Activated T-helper 17 cell treated with anti-CD3 and anti-CD28 coated beads, Interleukin-2, amount 50 U/mL, for 72 hours (primary cell): ENCODE measurements around the gene DPF3. TPM values are rescaled to one million over a fixed set of nuclear protein-coding genes. Genes with fewer than 3 reads are reported as not detected.
A peak's percentile ranks its signal among the peaks of the same experiment; 100 is the strongest.

Experiments used
- ATAC-seq: fragments of 150-1000 bp; cut with Tn5 transposase; replicated peaks from 2 replicates; pipeline ENCODE4 v1.10.0; 2021; ENCODE audit warnings: mild to moderate bottlenecking, moderate library complexity
- H3K27ac Mint-ChIP-seq: one replicate; pipeline ENCODE4 v1.8.0; 2022; ENCODE audit warnings: mixed read lengths
- H3K27me3 Mint-ChIP-seq: one replicate; pipeline ENCODE4 v1.8.0; 2022; ENCODE audit warnings: mixed read lengths
- H3K36me3 Mint-ChIP-seq: one replicate; pipeline ENCODE4 v1.8.0; 2022; ENCODE audit warnings: low read depth, mild to moderate bottlenecking, mixed read lengths
- H3K4me1 Mint-ChIP-seq: one replicate; pipeline ENCODE4 v1.8.0; 2022; ENCODE audit warnings: mixed read lengths
- H3K4me3 Mint-ChIP-seq: one replicate; pipeline ENCODE4 v1.8.0; 2022; ENCODE audit warnings: mild to moderate bottlenecking, mixed read lengths
- H3K9me3 Mint-ChIP-seq: one replicate; pipeline ENCODE4 v1.8.0; 2022; ENCODE audit warnings: mixed read lengths
- total RNA-seq, 2 donors: library from RNA; stranded (reverse); gene quantifications; one replicate each; pipeline ENCODE4 v1.2.3, GENCODE V29; 2022

Gene DPF3
- total RNA-seq, 2 donors from 2014 or later, result 0.13 to 0.30 TPM

DNA sequence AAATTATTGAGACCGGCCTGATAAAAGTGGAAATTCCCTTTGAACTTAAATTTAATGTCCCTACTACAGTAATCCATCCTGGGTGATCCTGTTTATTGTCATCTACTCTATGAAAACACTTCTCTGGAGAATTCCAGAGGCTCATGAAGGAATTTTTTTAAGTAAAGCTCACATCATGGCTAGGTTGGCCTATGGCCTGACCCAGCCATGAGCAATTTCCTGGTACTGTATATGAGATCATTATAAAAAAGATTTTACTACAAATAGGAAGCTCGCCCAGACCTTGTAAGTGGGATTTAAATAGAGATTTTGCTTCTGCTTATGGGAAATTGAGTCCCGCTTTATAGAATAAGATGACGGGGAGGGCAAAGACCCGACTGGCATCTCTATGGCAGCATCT is 215.5 kb downstream of the DPF3 start:
- Mint-ChIP-seq H3K27me3 (peaks cover 3% of the 10 kb centered on the region), H3K36me3 (no peaks in the 10 kb centered on the region), H3K9me3 (no peaks in the 10 kb centered on the region), H3K4me3 (no peak overlapping the region), H3K27ac (no peak overlapping the region), H3K4me1 (no peaks in the 10 kb centered on the region)
- ATAC-seq, result no peak

DNA sequence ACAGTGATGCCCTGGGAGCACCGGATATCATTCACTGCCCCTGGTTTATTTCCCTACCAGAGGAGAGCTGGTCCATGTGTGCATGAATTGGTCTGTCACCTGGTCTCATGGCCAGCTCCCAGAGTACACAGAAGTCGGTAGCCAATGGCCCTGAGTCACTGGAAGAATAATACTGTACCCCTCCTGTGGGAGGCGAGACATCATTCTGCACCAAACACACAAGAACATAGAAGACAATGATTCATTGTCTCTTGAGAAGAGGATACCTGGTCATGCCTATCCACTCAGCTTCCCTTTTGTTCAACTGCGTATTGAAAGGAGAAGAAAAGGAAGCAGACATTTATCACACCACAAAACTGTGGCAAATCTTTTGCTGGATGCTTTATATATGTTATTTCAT is 216.2 kb downstream of the DPF3 start:
- Mint-ChIP-seq H3K4me1 (no peaks in the 10 kb centered on the region), H3K27ac (peak overlapping the region; percentile 21), H3K9me3 (no peaks in the 10 kb centered on the region), H3K27me3 (peaks cover 3% of the 10 kb centered on the region), H3K36me3 (no peaks in the 10 kb centered on the region), H3K4me3 (no peak overlapping the region)
- no peak for ATAC-seq

DNA sequence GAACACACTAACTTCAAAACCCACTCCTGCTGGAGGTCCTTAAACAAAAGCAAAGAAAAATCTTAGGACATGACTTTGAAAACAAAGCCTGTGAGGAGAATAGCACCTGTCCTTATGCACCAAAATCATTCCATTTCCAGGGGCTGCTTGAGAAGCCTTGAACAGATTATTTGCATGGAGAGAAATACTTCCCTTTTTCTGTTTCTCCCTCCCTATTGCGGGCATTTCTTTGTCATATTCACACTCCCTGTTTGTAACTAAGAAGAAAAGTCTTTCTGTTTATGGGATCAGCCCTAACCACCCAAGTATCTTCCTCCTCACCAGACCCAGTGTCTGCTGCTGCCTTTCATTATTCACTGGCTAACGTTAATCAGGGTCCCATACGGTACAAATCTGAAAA is 218.8 kb downstream of the DPF3 start:
- Mint-ChIP-seq H3K9me3 (no peaks in the 10 kb centered on the region), H3K4me1 (no peaks in the 10 kb centered on the region), H3K27me3 (peaks cover 8% of the 10 kb centered on the region), H3K36me3 (no peaks in the 10 kb centered on the region), H3K4me3 (no peak overlapping the region), H3K27ac (no peak overlapping the region)
- no peak for ATAC-seq

DNA sequence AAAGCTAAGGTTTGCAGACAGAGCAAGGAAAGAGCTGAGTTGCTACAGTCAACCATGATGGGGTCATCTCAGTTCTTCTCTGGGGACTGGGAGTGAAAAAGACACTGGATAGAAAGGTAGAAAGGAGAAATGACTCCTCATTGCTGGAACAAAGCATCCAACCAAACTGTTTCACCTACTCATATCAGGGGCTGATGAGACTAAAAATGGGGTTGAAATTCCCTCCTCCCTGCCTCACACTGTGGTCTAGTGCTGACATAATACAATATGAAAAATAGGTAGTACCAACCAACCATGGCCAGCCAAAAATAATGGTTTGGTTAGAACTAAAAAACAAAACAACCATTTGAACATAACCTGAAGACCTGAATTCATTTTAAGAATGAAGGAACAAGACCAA is 220.7 kb downstream of the DPF3 start:
- H3K4me1 Mint-ChIP-seq, result no peaks in the 10 kb centered on the region
- H3K27ac Mint-ChIP-seq, result no peak overlapping the region
- H3K36me3 Mint-ChIP-seq, result no peaks in the 10 kb centered on the region
- no peak overlapping the region for H3K4me3 Mint-ChIP-seq
- H3K9me3 Mint-ChIP-seq, result no peaks in the 10 kb centered on the region
- no peak for ATAC-seq
- peaks cover 17% of the 10 kb centered on the region for H3K27me3 Mint-ChIP-seq

DNA sequence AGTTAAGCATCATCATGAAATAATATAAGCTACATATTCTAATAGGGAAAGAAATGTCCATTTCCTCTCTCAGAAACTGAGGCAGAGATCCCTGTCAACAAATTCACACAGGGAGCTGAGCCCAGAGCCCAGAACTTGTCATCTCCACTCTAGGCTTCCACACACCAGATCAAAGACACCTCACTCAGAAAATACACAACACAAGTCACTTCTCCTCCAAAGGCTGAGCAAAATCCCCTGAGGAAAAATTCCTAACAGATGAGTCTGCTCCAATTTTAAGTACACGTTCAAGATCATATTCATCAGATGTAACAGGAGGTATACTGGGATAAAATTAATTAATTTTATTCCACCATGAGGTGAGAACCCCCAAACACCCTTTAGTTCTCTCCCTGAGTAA is 227.3 kb downstream of the DPF3 start:
- Mint-ChIP-seq H3K27me3 (peaks cover 17% of the 10 kb centered on the region), H3K27ac (peak overlapping the region; percentile 32), H3K4me3 (no peak overlapping the region), H3K4me1 (peaks cover 14% of the 10 kb centered on the region), H3K9me3 (no peaks in the 10 kb centered on the region), H3K36me3 (no peaks in the 10 kb centered on the region)
- no peak for ATAC-seq

DNA sequence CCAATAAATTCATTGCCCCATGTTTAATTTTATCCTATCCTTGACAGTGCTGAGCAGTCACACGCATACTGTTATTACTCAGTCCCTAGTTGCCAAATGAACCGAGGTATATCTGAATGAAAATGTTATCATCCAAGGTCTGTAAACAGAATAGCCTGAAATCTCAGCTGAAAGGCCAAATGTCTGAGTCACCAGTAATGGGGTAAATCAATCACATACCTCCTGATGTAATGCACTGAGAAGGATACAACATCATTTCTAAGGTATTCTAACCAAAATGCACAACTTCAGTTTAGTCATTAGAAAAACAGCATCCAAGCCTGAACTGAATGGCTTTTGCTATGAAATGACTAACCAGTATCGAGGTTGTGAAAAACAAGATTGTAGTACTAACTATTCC is 228.6 kb downstream of the DPF3 start:
- ATAC-seq, result peak; percentile 85
- peak overlapping the region; percentile 32 for H3K27ac Mint-ChIP-seq
- peaks cover 14% of the 10 kb centered on the region for H3K27me3 Mint-ChIP-seq
- H3K9me3 Mint-ChIP-seq, result no peaks in the 10 kb centered on the region
- H3K4me3 Mint-ChIP-seq, result peak overlapping the region; percentile 31
- H3K36me3 Mint-ChIP-seq, result no peaks in the 10 kb centered on the region
- H3K4me1 Mint-ChIP-seq, result peaks cover 14% of the 10 kb centered on the region

DNA sequence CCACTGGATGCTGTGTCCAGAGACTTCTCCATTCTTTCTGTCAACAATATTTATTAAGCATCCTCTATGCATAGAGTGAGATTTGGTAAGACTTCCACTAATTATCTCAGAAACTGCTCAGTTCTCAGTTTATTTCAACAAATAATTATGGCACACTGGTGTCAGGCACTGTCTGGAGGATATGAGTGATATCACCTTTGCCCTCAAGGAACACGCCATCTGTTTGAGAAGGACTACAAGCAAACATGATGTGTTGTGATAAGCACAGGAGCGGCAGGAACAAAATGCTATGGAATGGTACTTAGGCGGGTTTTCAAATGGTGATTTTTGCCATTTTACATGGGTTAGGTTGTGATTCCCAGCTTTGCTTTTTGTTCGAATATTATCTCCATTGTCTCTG is 229.2 kb downstream of the DPF3 start:
- H3K27ac Mint-ChIP-seq, result peak overlapping the region; percentile 32
- peaks cover 8% of the 10 kb centered on the region for H3K27me3 Mint-ChIP-seq
- H3K9me3 Mint-ChIP-seq, result no peaks in the 10 kb centered on the region
- ATAC-seq, result no peak
- no peaks in the 10 kb centered on the region for H3K36me3 Mint-ChIP-seq
- peak overlapping the region; percentile 31 for H3K4me3 Mint-ChIP-seq
- H3K4me1 Mint-ChIP-seq, result peaks cover 14% of the 10 kb centered on the region

DNA sequence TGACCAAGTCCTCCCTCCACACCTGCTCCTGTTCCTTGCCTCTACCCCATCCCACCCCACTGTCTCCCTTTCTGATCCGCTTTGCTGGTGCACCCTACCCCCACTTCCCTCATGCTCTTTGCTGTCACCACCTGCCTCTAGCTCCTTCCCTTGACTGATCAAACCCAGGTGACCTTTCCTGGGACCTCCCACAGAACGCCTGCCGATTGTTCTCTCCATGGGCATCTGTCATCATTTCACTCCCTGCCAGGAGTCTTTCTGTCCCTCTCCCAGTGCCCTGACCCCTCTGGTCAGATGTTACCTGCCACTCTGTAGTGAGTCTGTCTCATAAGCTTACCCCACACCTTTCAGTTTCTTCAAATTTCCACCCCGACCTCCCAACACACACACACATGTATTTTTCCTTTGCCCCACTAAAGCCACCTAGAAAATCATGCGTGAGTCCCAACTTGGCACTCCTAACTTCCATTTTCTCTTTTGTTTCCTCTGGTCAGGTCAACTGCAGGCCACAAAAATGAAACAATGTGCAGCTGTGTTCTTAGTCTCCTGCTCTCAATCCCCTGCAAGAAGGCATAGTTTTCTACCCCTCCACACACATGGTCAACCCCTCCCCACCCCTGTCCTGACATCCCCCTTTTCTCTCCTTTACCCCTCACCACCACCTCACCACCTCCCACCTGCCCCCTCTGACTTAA is 229.8 kb downstream of the DPF3 start:
- H3K4me3 Mint-ChIP-seq, result no peak overlapping the region
- peaks cover 14% of the 10 kb centered on the region for H3K4me1 Mint-ChIP-seq
- H3K36me3 Mint-ChIP-seq, result no peaks in the 10 kb centered on the region
- peaks cover 3% of the 10 kb centered on the region for H3K27me3 Mint-ChIP-seq
- no peaks in the 10 kb centered on the region for H3K9me3 Mint-ChIP-seq
- peak overlapping the region; percentile 32 for H3K27ac Mint-ChIP-seq
- no peak for ATAC-seq

DNA sequence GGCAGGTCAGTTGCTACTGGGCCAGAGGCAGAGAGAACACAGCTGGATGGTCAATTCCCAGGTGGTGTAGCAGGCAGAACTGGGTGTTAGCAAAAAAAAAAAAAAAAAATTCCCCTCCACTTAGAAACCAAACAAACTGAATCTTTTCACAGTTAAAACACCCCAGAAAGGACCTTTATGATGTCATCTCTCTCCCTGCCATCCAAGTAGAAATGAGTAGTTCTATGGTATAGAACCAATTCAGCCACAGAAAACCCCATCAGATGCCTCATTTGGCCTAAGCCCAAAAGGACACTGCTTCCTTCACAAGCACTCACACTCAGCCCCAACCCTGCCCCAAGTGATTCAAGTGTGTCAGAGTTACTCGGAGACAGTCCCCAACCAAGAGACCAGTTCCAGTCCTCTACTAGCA is 230.8 kb downstream of the DPF3 start:
- peak; percentile 70 for ATAC-seq
- H3K27ac Mint-ChIP-seq, result peak overlapping the region; percentile 59
- H3K36me3 Mint-ChIP-seq, result no peaks in the 10 kb centered on the region

DNA sequence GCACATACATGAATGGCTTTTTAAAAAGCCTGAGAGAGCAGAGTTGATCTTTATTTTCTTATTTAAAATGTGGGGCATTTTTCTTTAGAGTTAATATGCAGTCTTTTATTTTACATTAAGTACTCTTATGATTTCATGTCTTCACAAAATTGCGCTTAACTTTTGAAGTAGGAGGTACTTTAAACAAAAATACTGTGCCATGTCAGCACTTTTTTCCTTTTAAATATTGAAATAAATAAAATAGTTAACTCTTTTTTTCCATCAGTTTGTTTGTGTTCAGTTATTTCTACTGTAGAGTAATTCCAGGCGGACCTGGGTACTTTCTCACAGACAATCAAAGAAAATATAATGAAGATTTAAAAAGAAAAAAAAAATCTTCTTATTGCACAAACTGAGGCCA is 231.7 kb downstream of the DPF3 start:
- Mint-ChIP-seq H3K4me3 (no peak overlapping the region), H3K4me1 (peaks cover 14% of the 10 kb centered on the region), H3K36me3 (no peaks in the 10 kb centered on the region), H3K27me3 (peaks cover 3% of the 10 kb centered on the region), H3K27ac (no peak overlapping the region), H3K9me3 (no peaks in the 10 kb centered on the region)
- no peak for ATAC-seq

More for the DNA sequence above, 230.8 kb downstream of the DPF3 start:
- H3K27me3 Mint-ChIP-seq, result peaks cover 3% of the 10 kb centered on the region
- no peak overlapping the region for H3K4me3 Mint-ChIP-seq
- no peaks in the 10 kb centered on the region for H3K9me3 Mint-ChIP-seq
- H3K4me1 Mint-ChIP-seq, result peaks cover 14% of the 10 kb centered on the region

DNA sequence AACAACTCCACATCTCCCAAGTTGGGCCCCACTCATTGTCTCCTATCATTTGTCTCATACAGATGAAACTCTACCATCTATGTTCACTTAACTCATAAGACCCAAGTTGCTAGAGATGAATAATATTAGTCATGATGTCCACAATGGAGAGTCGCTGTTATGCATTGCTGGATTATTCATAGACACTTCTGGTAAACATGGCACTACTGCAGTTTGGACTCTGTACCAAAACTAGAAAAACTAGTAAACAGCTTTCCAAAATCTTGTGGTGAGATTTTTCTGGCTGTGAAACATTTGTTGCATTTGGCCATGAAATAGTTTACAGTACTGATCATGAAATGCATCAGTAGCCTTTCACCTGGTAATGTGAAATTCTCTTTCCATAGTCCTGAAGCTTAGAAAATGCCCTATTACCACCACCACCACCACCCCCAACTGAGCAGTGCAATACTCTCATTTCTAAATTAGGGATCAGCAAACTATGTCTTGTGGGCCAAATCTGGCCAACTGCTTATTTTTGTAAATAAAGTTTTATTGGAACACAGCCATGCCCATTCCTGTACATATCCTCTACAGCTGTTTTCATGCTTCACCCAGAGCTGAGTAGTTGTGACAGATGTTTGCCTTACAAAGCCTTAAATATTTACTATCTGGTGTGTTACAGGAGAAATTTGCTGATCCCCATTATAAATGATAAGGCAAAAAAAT is 236.5 kb downstream of the DPF3 start:
- Mint-ChIP-seq H3K4me3 (no peak overlapping the region), H3K27me3 (peaks cover 3% of the 10 kb centered on the region), H3K9me3 (no peaks in the 10 kb centered on the region), H3K27ac (no peak overlapping the region), H3K36me3 (no peaks in the 10 kb centered on the region), H3K4me1 (no peaks in the 10 kb centered on the region)
- peak; percentile 24 for ATAC-seq

DNA sequence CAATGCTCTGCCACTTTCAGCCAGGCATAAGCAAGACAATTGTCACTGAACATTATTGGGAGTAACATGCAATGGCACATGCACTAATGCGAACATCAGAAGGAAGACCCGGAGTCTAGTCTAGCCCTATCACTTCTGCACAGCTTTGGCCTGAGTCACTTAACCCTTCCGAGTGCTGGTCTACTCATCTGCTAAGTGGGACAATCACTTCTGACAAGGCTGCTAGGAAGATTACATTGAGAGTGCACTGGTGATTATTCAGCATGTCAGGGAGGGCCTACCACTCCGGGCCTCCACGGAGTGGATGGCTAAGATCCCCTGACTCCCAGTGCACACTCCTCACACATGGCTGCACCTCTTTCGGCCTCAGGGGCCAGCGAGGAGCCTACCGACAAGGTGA is 240.9 kb downstream of the DPF3 start:
- Mint-ChIP-seq H3K9me3 (no peaks in the 10 kb centered on the region), H3K27me3 (peaks cover 3% of the 10 kb centered on the region), H3K27ac (no peak overlapping the region), H3K4me3 (no peak overlapping the region), H3K36me3 (no peaks in the 10 kb centered on the region), H3K4me1 (no peaks in the 10 kb centered on the region)
- no peak for ATAC-seq

DNA sequence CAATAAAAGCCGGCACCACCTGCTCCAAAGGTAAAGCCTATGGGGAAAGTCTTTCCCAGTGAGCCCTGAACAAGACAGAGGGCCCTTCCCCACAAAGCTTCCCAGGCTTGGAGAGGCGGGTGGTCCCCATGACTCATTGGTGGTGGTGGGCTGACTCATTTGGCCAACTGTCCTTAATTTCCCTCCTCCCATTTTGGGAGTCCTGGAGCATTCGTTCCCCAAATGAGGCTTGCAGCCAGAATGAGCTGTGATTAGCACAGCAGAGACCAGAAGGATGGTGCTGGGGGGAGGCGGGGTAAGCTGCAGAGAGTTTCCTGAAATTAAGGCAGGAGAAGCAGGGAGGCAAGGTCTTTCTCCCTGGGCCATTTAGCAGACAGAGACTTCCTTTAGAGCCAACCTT is 241.7 kb downstream of the DPF3 start:
- Mint-ChIP-seq H3K4me1 (no peaks in the 10 kb centered on the region), H3K36me3 (no peaks in the 10 kb centered on the region)
- ATAC-seq, result no peak

DNA sequence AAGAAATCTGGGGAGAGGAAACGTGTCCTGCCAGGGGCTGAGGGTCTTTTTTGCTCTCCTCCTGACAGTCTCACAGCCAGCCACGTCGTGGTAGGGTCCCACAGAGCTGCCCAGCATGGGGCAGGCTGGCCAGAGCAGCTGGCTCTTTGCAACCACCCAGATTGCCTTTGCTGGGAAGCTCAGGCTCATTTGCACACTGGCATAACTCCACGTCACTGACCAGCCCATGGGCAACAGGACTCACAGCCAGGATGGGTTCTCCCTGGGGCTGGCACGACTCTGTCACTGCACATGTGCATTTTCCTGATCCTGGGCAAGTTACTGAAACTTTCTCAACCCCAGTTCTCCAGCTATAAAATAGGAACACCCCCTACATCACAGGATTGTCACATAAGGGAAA is 242.2 kb downstream of the DPF3 start:
- Mint-ChIP-seq H3K27me3 (peaks cover 3% of the 10 kb centered on the region), H3K4me3 (no peak overlapping the region), H3K27ac (no peak overlapping the region), H3K9me3 (no peaks in the 10 kb centered on the region), H3K36me3 (no peaks in the 10 kb centered on the region), H3K4me1 (no peaks in the 10 kb centered on the region)
- ATAC-seq, result no peak

More for the DNA sequence above, 241.7 kb downstream of the DPF3 start:
- no peak overlapping the region for H3K4me3 Mint-ChIP-seq
- H3K27me3 Mint-ChIP-seq, result peaks cover 3% of the 10 kb centered on the region
- no peaks in the 10 kb centered on the region for H3K9me3 Mint-ChIP-seq
- H3K27ac Mint-ChIP-seq, result no peak overlapping the region

DNA sequence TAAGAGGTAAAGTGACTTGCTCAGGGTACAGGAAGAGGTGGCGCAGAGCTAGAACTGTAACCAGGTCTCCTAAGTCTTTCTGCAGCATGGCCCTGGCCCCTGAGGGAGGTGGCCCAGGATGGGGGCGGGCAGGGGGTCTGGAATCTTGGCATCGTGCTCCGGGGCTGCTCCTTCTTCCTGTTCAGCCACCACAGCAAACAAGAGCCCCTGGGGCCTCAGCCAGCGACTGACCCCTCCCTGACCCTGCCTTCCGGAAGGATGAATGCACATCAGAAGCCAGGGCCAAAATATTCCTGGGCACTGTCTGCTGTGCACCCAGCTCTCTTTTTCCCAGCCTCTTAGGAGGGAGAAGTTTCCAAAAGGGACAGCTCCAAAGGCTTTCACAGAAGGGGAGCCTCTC is 242.8 kb downstream of the DPF3 start:
- Mint-ChIP-seq H3K27ac (no peak overlapping the region), H3K27me3 (peaks cover 3% of the 10 kb centered on the region), H3K36me3 (no peaks in the 10 kb centered on the region), H3K9me3 (no peaks in the 10 kb centered on the region), H3K4me1 (no peaks in the 10 kb centered on the region), H3K4me3 (no peak overlapping the region)
- ATAC-seq, result no peak
